Breast epithelium (tissue), 3 donors: Measurements from ENCODE around the gene GAS7.

Source experiments
- POLR2AphosphoS5 ChIP-seq, 3 donors: sonication (generic); formaldehyde crosslinking; IDR thresholded peaks; one replicate each; pipeline ENCODE4 v1.6.1; 2017; ENCODE audit warnings: antibody characterized with exemption in 3 of 3
- TF ChIP-seq, protein P1 (sequence below), 3 donors: fragments of 450-650 bp; IDR thresholded peaks; one replicate each; pipeline ENCODE4 v1.5.1; 2016 to 2017; ENCODE audit warnings: antibody characterized with exemption in 3 of 3, mild to moderate bottlenecking in 3 of 3, moderate library complexity in 3 of 3

- TF ChIP-seq, protein P1, sequence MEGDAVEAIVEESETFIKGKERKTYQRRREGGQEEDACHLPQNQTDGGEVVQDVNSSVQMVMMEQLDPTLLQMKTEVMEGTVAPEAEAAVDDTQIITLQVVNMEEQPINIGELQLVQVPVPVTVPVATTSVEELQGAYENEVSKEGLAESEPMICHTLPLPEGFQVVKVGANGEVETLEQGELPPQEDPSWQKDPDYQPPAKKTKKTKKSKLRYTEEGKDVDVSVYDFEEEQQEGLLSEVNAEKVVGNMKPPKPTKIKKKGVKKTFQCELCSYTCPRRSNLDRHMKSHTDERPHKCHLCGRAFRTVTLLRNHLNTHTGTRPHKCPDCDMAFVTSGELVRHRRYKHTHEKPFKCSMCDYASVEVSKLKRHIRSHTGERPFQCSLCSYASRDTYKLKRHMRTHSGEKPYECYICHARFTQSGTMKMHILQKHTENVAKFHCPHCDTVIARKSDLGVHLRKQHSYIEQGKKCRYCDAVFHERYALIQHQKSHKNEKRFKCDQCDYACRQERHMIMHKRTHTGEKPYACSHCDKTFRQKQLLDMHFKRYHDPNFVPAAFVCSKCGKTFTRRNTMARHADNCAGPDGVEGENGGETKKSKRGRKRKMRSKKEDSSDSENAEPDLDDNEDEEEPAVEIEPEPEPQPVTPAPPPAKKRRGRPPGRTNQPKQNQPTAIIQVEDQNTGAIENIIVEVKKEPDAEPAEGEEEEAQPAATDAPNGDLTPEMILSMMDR (IDR thresholded peaks at IDR 0.05), result no peak
- no peak for TF ChIP-seq POLR2AphosphoS5 (IDR thresholded peaks at IDR 0.05)
These were observed 25.6 kb downstream of the GAS7 start for GRCh38 chr17:10172778-10173177.
